Measurements from ENCODE around the gene CEMIP. TPM values are rescaled to one million over a fixed set of nuclear protein-coding genes. Genes with fewer than 3 reads are reported as not detected.
"Not testable (repeated sequence)": the region's sequence is repeated elsewhere in the genome, so short reads cannot be mapped to it uniquely, and the experiment has no call there.

The CEMIP gene
- polyA plus RNA-seq, 1 donor: 6.7 TPM

- no peak for DNase-seq
Measured at GRCh38 chr15:80953953-80954778, 175.0 kb downstream of the CEMIP start.

- not testable (repeated sequence) for DNase-seq
Measured at GRCh38 chr15:80955571-80956452, 176.6 kb downstream of the CEMIP start.

GRCh38 chr15:80957556-80957955 is 178.4 kb downstream of the CEMIP start:
- DNase-seq: no peak

- no peak for DNase-seq
Measured at GRCh38 chr15:80957976-80958375, 178.8 kb downstream of the CEMIP start.

DNA sequence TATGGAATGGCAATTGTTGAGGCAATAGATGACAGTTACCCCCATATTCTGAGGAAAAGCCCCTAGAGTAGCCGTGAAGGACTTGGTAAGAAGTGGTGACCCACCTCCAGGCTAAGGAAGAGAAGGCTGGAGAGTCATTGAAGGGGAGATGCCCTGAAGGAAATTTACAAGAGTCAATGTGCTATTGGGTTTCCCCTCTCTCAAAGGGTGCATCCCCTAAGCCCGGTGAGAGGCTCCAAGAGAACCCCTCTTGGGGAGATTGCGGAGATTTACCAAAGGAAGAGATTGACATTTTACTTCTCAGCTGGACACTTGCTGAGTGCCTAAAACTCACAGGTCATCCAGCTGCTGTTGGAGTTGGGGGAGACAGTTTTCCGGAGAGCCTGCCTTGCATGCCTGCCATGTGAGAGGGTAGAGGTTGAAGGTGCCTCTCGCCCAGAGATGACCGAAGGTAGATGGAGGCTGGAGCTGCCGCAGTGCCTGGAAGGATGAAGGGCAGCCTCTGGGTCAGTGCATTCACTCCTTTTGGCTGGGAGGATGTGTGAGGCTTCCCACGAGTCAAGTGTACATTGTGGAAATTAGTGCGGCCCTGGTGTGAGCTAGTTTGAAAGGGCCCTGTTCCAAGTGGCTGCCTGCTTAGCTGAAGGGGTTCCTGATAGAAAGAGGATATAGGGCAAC is 179.8 kb downstream of the CEMIP start:
- DNase-seq: no peak

- DNase-seq: not testable (repeated sequence)
Measured at GRCh38 chr15:80965454-80965853, 186.3 kb downstream of the CEMIP start.

DNA sequence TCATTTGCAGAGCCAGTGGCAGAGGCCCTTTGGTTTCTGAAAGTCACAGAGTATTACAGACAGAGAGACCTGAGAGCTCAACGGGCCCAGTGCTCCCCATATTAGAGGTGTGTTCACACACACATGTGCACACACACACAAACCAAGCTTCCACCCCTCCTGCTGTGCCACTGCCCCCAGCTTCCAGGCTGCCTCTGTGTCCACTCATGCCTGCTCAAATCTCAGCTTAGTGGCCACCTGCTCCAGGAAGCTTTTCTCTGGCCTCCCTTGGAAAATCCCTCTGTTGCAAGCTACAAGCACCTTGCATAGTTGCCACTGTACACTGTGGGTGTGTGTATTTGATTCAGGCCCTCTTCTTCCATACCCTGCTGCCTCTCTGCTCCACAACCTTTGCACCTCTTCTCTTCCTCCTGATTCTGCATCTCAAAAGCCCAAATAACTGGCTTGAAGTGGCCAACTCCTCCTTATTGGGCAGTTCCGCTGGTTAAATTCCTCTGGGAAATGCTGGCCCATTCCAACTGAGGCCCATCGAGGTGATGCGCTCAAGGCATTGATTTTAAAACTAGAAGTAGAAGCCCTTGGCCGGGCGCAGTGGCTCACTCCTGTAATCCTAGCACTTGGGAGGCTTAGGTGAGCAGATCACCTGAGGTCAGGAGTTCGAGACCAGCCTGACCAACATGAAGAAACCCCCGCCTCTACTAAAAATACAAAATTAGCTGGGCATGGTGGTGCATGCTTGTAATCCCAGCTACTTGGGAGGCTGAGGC is 187.4 kb downstream of the CEMIP start:
- DNase-seq: no peak

DNA sequence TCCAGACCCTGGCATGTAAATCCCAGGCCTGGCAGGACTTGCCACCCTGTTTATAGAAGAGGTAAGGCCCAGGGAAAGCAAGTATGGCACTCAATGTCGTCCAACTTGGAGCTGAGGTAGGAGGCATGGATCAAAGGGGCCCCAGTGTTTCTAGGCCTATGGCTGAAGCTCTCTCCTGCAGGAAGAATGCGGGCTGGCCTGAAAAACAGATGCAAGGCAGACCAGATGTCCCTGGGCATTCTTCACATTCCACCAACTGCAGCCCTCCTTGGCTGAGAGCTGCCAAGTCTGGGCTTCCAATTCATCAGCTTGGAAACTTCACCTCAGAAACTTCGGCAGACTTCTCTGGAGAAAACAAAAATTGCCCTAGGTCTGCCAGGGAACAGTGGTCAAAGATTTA is 188.3 kb downstream of the CEMIP start:
- no peak for DNase-seq

DNA sequence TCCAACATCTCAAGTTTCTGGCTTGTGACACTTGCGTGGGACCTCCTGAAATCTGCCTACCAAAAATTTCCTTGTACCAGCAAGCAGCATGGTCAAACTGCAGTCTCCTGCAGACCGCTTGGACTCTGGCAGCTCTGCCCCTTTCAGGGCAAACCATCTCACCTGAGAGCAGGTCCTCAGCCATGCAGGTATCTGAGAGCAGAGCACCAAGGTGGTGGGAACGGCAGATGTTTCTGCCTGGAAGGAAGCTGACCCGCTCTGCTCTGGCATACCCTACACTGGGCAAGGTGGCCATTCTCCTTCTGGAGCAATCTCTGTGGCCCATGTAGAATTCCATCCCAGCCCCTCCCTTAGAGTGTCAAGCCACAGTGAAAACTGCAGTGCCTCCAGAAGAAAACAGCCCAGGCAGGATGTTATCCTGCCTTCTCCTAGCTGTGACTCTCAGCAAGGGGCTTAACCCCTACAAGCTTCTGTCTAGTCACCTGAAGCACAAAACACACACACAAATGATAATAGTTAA is 188.9 kb downstream of the CEMIP start:
- no peak for DNase-seq

GRCh38 chr15:80969316-80969715 is 190.1 kb downstream of the CEMIP start:
- DNase-seq: no peak

GRCh38 chr15:80970018-80970657 is 191.0 kb downstream of the CEMIP start:
- peak; percentile 63 for DNase-seq

DNA sequence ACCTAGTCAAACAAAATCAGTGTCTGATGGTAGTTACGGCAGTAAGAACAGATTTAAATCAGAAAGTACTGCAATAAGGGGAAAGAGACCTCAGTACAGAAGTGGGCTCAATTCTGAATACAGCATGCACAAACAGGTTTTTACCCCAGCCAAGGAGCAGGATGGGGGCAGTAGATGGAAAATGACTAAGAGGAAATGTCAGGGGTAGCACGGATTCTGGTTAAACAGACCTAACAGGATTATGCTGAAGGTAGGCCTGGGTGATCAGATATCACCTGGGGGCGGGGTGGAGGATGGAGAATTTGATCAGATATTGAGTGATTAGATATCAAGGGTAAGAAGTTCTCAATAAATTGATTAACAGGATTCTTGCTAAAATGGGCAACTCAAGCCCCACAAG is 191.5 kb downstream of the CEMIP start:
- DNase-seq: no peak

DNA sequence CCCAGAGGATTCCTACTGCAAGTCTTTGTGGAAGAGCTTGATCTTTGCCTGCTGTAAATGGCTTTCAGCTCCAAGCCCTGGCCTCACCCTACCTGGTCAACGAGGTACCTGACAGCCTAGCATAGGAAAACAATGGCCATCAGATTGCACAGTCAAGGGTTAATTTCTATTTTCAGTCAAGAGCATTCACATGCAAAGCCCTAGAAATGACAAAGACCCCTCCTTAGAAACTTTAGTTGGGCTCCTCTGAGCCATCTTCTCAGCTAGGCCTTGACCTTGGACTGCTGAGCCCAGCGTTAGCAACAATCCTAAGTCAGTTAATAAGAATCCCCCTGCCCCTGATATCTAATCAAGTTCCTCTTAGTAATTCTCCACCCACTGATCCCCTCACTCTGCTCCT is 192.0 kb downstream of the CEMIP start:
- DNase-seq: no peak

DNA sequence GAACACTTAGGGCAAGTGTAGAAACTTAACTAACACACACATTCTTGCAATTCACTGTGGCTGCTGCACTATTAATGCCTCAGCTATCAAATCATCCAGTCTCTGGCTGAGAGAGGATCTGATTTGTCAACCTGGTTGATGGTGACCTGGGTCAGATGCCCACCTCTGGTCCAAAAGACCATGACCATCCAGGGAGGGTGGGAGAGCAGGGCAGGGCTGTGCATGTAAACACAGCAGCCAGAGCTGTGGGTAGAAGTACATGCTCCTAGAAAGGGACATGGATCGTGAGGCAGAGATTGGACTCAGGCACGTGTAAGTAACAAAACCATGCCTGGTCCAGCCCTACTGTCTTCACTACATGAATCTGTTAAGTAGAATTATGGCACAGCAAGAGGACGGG is 193.1 kb downstream of the CEMIP start:
- DNase-seq: no peak

GRCh38 chr15:80974914-80975313 is 195.7 kb downstream of the CEMIP start:
- no peak for DNase-seq

GRCh38 chr15:80976851-80977250 is 197.7 kb downstream of the CEMIP start:
- no peak for DNase-seq

DNA sequence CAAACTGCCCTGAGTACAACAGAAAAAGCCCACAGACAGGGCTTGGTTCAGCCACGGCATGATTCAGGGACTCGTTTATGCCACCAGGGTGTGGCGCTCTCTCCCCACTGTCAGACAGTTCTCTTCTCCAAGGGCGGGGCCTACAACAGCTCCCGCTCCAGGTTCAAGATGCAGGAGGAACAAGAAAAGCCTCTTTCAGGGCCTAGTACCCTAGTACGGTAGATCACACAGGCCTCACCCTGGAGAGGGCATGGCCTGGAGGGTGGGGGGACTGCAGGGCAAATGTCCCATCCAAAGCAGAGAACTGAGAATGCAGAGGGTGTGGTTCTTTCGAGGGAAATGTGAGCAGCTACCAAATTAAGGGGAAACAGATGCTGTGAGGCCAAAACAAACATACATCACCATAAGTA is 198.5 kb downstream of the CEMIP start:
- DNase-seq: no peak

DNA sequence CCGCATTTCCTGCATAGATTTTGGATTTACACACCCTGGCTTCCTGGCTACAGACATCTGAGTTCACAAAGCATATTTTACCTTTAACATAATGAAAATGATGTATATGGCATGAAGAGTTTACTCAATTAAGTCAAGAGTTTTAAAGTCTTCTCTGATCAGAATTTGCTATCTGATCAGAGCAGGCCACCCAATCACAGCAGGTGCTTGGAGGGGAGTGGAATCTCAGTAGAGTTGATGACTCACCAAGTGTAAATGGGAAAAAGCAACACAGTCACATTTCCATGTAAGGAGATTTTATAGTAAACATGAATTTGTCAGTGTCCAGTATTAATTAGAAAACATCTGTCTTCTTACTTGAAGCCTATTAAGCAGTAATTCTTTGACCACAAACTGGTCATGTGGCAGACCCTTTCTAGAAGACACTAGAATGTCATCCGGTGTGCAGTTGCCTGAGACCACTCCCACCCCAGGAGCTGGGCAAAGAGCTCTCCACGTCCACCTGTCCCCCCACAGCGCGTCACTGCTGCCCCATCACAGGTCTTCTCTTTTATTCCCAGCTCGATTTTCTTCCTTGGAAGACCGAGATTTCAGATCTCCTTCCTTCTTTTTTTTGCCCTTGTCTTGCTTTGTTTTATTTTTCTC is 199.6 kb downstream of the CEMIP start:
- no peak for DNase-seq

- DNase-seq: no peak
Measured at GRCh38 chr15:80979538-80980200, 200.5 kb downstream of the CEMIP start.

DNA sequence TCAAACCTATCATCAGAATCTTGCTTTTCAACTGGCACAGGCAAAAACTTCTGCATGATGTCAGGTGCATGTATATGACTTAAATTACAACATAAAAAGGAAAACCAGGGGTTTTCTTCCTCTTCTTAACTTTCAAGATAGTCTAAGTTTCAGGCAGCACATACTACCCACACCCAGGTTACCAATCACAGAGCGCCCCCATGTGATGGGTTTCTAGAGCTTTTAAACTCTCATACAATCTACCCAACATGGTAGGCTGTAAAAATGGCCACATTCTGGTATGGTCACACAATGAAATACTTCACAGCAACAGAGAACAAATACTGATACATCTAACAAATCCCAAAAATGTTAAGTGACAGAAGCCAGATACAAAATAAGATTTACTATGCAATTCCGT is 203.0 kb downstream of the CEMIP start:
- no peak for DNase-seq

Measured in left kidney (tissue), 2 donors.